ENCODE measurements around the gene SLC4A2.
A peak's percentile ranks its signal among the peaks of the same experiment; 100 is the strongest.

Gene SLC4A2

DNA sequence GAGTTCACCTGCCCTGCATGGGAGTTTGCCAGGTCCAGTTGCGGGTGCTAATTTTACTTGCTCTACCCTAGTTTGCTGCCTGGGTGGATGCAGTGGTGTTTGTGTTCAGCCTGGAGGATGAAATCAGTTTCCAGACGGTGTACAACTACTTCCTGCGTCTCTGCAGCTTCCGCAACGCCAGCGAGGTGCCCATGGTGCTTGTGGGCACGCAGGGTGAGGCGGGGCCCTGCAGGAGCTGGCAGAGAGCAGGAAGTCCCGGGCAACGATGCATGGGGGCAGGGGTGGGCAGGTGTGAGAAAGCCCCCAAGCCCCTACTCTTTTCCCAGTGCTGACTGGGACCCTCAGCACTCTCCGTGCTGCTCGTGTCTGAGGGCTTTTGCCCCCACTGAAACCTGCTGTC is 58.2 kb downstream of the SLC4A2 start:
- peak; percentile 70 for DNase-seq

- DNase-seq = no peak
Measured at GRCh38 chr7:151118108-151119054, 59.0 kb downstream of the SLC4A2 start.

GRCh38 chr7:151119055-151119415 is 59.6 kb downstream of the SLC4A2 start:
- DNase-seq = no peak

- no peak for DNase-seq
Measured at GRCh38 chr7:151119902-151120301, 60.5 kb downstream of the SLC4A2 start.

- DNase-seq = no peak
Measured at GRCh38 chr7:151120896-151121295, 61.5 kb downstream of the SLC4A2 start.

- DNase-seq = no peak
Measured at GRCh38 chr7:151121380-151122170, 62.2 kb downstream of the SLC4A2 start.

DNA sequence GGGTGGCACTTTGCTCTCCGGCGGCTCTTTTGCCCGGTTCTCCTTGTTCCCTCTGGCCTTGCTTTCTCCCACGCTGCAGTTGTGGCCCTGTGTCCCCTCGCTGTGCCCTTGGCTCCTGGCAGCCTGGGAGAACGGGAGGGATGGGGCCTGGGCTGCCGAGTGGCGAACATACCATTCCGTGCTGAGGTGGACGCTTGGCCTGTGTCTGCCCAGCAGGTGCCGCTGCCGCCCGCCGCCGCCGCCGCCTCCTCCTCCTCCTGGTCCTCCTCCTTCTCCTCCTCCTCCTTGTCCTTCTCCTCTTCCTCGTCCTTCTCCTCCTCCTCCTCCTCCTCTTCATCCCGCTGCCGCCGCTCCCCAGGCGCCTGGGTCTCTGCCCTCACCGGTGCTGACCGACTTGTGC is 62.9 kb downstream of the SLC4A2 start:
- no peak for DNase-seq

- DNase-seq = no peak
Measured at GRCh38 chr7:151122796-151123157, 63.4 kb downstream of the SLC4A2 start.

DNA sequence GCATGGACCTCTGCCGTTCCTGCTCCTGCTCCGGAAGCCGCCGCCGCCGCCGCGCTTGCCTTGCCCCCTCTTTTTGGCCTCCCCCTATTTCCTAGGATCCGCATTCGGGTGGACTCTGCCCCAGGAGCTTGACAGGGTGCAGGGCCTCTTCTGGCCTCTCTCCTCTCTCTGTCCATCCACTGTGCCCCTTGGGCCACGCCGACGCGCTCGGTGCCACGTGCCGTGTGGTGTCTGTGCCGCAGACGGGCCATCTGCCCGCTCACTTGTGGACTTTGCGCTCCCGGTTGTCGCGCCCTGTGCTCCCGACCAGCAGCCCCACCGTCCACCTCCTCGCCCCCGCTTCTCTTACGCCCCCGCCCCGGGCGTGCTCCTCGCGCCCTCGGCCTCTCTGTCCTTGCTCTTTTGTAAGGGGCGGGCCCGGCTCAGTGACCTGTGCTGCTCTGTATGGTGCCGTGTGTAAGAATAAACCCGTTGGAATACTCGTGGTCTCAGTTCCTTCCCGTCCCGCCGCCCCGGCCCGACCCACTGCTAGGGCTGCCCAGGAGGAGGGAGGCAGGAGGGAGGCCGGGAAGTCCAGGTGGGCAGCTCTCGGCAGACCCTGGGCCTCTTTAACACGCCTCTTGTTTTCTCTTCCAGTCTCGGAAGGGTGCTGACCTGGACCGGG is 63.9 kb downstream of the SLC4A2 start:
- no peak for DNase-seq

DNA sequence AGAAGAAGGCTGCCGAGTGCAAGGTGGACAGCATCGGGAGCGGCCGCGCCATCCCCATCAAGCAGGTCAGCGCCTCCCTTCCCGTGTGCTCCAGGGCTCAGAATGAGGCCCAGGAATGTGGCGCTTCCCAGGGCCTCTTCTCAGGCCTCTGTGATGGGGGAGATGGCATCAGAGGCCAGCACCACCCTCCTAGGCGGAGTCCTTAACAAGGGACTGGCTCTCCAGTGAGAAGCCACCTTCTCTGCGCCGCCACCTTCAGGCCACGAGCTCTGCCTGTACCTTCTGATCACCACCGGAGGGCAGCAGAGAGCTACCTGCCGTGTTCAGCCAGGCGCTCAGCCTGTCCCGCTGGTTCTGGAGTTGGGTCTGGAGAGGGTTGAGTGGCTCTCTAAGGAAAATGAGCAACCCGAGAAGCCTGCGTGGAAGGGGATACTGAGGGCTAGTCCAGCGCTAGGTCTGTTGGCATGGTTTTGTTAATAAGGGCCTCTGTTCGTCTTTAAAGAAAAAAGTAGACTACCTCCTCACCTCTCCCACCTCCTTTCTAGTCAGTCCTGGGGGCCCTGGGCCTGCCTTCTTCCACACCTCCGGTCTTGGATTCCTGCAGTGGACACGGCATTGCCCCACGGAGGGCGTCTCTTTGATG is 64.6 kb downstream of the SLC4A2 start:
- DNase-seq = peak; percentile 91

DNA sequence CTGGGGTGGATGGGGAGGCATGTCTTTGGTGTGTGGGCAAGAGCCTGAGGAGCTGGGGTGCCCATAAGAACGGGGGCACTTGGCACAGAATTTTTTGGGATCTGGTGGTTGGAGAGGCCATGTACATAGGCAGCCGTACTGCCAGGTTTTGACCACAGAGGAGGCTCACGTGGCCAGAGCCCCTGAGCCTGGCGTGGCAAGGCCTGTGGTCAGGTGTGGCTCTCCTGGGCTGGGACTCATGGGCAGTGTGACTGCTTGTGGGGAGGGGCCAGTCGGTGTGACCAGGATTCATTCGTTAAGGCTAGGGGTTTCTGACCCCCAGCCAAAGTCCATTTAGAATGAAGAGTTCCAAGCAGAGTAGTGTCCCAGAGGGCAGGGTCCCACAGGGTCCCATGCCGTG is 65.1 kb downstream of the SLC4A2 start:
- no peak for DNase-seq

DNA sequence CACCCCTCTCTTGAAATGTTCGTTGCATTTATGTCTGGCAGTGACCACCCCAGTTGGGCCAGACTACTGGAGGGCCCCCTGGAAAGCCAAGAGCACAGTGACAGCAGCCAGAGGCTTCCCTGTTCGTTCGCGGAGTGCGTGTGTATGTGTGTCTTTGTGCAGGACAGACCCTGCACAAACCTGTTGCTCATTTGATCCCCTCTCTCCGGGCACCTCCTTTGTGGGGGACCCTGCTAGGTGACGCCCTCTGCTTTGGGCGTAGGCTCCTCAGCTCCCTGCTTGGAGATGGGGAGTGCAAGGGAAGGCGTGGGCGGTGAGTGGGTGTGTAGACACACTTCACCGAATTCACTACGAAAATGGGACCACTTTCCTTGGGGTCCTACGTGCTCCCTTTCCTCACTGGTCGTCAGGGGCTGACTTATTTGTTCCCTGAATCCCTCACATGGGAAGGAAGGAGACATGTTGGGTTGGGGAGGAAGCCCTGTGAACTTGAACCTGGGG is 65.6 kb downstream of the SLC4A2 start:
- DNase-seq = no peak

- DNase-seq = no peak
Measured at GRCh38 chr7:151125470-151125845, 66.1 kb downstream of the SLC4A2 start.

DNA sequence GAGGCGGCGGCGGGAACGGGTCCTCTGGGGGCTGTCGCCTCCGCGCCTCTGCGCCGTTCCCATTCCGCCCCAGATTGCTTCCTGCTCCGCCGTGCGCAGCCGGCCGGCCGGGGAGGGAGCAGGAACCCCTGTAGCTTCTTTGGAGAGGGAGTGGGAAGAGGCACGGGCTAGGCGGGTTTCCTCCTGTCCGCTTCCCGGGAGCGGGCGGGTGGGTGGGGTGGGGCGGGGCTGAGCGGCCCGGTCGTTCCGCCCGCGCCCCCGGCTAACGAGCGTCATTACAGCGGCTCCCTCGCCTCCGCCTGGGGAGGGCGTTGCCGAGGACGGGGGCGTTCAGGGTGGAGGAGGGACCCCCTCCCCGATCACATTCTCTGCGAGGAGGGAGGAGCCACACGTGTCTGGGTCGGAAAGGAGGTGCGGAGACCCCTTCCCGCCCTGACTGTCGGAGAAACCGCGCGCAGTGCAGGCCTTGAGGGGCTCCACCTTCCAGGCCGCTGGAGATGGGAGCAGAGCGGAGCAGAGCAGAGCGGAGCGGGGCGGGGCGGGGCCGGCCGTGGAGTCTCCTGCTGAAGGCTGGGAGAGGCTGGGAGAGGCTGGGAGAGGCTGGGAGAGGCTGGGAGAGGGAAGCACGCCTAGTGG is 66.6 kb downstream of the SLC4A2 start:
- DNase-seq = no peak
